ENCODE measurements around the gene NTRK3.
A peak's percentile ranks its signal among the peaks of the same experiment; 100 is the strongest.
"Not testable (repeated sequence)": the region's sequence is repeated elsewhere in the genome, so short reads cannot be mapped to it uniquely, and the experiment has no call there.

The NTRK3 gene

DNA sequence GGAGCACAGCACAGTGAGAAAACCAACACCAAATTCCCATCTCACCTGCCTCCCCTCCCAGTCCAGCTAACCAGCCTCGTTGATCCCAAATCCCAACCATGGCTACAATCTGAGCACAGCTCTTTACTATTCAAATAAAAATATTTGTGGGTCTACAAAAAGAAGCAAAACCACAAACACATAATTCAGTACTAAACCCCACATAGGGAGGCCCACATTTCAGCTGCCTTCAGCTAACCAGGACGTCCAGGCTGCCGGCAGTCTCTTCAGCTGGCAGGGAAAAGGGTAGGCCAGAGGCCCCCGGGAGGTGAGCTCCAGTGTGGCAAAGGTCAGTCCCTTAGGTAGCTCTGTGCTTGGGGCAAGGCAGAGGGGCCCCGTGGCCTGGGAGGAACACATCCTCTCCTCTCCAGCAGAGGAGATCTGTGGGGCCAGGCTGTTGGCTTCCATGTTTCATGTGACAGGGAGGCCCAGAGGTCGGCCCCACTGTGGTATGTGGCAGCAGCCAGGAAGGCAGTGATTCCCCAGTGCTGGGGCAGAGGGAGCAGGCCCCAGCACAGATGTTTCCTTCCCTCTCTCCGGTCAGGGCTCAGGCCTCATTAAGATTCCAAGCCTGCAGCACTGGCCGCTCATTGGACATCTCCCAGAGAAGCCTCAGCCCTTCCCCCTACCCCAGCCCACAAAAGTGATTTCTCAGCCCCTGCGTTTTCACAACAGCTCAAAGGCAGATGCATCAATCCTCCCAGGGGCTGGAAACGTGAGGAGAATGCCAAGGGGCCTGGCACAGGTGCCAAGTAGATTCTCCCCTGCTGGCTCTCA, 381.4 kb downstream of the NTRK3 start:
- peak; percentile 63 for DNase-seq (ENCODE audit: low spot score)

DNA sequence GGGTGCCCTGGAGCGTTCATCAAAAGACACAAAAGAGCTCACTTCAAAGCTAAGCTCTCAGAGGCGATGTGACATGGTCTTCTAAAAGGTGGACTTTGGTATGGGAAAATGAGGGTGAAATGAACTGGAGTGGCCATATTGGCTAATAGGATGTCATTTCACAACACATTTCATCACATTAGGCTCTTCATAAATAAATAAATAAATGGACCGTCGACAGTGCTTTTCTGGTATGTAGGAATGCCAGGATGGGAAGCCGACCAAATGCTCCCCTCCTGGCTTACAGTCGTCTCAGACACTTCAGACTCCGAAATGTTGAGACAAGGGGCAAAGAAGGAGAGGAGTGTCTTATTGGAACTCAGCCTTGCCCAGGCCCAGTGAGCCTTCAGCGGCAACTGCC, 383.0 kb downstream of the NTRK3 start:
- DNase-seq (ENCODE audit: low spot score), result no peak

DNA sequence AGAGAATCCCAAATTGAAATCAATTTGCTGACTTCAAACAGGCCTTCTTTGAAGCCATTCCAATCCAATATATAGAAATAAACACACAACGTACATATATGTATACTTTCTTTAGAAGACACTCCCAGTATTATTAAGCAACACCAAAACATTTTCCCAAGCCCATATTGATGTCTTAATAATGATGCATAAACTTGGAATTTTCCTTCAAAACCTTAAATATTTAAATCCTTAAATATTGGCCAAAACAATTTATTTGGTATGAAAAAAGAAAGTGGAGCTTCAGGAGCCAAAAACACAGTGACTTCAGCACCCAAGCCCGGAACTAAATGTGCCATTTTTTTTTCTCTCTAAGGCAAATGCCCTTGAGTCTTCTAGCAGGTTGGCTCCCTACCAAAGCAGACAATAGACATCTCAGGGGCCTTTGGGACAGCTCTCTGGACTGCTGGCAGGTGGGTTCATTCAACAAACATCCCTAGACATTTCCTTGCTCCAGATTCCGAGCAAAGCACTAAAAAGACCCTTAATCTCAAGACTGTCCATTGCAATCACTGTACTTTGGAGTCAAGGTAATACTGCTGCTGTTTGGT, 384.7 kb downstream of the NTRK3 start:
- DNase-seq (ENCODE audit: low spot score), result peak; percentile 15

DNA sequence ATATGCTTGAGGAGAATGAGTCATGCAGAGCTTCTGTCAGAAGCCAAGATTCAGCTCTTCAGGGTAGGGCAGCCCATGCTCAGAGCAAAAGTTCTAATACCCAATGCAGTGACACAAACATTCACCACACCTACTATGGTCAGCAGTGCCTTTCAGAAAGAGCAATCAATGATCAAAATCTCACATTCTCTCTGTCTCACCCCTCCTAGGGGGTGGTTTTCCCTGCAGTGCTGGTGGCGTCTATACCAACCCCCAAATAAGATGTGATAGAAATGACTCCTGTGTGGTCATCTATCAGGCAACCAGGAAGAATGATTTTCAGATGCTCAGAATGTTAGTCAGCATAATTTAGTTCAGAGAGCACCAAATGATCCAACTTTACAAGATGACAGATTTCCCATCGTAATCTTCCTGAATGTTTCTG, 385.3 kb downstream of the NTRK3 start:
- no peak for DNase-seq (ENCODE audit: low spot score)

DNA sequence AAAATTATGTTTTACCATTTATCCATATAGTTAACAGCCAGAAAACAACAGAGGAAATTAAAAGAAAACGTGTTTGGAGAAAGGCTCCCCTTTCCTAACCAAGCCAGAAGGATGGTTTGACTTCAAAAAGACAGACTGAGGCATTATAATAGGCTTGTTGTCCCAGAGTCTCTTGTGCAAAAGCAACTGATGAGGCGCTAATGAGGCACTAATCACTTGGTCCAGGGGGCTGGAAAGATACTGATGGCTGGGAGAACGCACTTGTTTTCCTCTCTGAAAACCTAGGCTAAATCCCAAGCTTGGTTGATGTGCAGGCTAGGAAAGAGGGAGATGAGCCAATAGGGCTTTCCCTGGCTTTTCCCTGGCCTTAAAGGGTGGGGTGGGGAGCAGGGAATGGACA, 389.6 kb downstream of the NTRK3 start:
- no peak for DNase-seq (ENCODE audit: low spot score)

DNA sequence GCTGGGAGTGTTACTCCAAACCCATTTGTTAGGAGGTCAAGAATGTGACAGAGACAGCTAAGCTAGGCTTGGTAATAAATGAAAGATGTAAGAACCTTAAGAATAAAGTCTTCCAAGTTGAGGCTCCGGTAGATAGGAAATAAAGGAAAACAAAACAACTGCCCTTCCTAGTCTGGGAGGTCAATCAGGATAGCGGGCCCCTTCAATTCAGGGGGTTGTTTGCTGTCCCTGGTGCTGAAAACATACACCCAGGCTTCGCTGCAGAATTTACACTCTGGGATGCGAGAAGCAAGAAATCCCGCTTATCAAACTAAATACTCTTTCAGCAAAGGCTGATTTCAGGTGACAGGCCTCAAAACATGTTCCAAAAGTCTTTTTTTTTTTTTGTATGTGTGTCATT, 393.4 kb downstream of the NTRK3 start:
- DNase-seq (ENCODE audit: low spot score), result no peak

DNA sequence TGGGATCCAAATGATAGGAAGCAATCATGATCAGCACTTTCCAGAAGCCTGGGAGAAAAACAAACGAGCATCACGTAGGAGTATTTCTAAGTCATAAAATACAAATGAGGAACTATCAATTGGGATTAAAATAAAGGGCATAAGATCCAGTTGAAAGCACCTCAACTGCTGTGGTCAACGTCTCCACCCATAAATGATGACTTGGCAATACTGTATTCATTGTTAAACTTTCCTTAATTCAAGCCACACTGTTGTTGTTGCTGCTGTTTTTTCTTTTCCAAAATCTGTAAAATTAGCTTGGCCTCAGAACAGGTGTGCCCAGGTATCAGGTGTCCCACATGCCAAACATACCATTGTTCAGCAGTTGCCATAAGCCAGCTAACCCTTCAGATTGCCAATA, 395.8 kb downstream of the NTRK3 start:
- no peak for DNase-seq (ENCODE audit: low spot score)

DNA sequence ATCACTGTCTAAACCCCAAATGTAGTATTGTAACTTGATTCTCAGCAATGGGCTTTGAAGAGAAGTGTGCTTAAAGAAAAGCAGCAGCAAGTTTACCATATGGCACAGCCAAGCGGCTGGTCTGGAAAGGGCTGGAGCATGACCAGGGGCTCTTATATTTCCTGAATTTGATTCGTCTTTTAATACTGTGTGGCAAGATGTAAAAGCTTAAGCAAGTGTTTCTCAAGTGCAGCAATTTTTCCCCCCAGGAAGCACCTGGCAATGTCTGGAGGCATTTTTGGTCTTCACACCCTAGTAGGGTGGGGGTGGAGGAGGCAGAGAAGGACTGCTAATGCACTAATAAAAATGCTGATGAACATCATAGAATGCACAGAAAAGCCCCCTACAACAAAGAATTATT, 397.9 kb downstream of the NTRK3 start:
- no peak for DNase-seq (ENCODE audit: low spot score)

DNA sequence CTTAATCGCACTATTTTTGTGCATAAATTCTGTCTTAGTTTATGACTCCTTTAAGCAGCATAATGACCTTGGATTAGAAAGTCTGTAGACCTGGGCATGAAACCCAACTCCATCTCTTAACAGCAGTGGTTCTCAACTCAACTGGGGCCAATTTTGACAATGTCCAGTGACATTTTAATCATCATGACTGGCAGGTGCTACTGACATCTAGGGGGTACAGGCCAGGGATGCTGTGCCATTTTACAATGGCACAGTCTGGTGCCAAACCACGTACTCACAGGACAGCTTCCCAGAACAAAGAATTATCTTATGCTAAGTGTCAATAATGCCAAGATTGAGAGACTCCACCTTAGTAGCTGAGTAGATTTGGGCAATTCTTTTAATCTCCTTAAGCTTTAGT, 405.0 kb downstream of the NTRK3 start:
- no peak for DNase-seq (ENCODE audit: low spot score)

DNA sequence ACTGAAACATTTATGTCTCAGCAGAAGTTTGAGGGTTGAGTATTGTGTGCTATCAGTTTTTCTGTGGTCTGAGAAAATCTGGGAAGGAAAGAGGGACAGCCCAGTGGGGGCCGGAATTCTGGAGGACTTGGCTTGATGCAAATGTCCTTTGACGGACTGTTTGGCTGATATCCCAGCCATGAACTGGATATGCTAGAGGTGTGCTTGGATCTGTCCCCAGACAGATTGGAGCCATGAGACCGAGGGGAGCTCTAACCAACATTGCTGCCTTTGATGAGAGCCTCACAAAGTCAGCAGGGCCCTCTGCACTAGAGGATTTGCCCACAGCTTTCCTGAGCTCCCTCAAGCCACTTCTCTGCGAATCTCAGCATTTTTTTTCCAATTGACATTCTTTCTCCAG, 405.6 kb downstream of the NTRK3 start:
- DNase-seq (ENCODE audit: low spot score), result no peak

DNA sequence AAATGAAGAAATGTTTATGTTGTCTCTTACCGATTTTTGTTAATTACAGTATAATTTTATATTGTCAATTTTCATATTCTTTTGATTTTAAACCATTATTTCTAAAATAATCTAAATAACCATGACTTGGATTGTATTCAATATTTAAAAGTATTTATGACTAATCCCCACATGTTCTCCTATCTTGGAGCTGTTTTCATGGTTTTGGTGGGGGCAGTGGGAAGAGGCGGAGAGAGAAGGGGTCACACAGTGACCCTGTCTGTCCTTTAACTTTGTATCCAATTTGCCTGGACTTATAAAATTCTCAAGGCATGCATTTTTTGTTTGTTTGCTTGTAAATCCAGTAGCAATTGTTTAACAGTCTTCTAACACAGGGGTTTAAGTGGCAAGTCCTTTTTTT, 407.4 kb downstream of the NTRK3 start:
- no peak for DNase-seq (ENCODE audit: low spot score)

DNA sequence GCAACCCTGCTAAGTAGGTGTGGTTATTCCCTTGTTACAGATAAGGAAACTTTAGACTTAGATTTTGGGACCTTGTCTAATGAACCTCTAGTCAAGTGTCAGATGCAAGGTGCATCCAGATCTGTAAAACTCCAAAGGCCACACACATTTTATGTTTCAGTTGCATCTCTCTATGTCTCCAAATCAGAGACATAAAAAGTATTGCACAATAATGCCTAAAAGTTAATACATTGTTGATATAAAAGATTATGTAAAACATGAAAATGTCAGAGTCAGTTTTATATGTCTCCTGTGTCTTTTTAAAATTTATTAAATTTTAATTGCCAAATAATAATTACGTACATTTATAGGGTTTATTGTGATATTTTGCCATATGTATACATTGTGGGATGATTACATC, 408.5 kb downstream of the NTRK3 start:
- DNase-seq (ENCODE audit: low spot score), result no peak

DNA sequence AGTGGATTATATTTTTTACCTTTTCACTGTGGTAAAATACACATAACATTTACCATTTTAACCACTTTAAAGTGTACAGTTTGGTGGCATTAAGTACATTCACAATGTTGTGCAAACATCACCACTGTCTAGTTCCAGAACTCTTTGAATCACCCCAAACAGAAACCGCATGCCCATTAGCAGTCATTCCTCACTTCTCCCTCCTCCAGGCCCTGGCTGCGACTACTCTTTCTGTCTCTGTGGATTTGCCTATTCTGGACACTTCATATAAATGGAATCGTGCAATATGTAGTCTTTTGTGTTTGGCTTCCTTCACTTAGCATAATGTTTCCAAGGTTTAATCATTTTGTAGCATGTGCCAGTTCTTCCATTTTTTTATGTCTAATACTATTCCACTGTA, 409.8 kb downstream of the NTRK3 start:
- no peak for DNase-seq (ENCODE audit: low spot score)

DNA sequence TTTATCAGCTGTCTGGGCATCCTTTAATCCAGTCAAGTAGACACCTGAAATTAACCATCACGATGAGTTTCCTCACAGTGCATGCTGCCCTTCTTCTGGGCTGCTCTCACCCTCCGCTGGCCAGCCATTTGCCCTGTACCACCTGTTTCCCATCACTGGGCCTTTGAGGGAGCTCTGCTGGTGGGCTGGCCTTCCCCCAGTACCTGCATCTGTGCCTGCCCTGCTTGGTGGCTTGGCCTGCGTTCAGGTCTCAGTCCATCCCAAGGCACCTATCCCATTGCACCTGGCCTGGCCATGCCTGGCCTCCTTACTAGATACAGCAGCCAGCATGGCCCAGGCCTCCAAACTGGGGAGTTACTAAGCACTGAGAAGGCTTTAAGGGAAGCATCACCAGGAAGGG, 413.2 kb downstream of the NTRK3 start:
- DNase-seq (ENCODE audit: low spot score), result no peak

DNA sequence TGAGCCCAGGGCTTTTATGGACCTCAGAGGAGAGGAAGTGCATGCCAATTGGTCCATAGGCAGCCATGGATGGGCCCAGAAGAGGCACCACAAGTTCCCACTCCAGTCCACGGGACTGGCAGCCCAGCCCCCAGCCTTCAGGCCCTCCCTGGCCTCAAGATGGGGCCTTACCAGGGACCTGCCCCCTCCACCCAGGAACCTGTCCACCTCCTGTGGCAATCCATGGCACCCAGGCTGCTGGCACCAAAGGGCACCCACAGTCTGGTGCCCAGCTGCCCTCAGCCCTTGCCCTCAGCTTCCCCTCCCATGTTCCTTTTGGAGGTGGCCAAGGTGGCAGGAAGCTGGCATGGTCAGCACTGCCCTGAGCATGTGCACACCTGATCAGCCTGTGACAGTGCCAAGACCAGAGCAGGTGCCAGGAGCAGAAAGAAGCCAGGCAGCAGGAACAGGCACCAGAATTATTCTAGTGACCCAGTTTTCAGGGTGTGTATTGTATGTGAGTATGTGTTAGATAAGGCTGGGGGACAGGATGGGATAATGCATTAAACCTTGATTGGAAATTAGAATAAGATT, 415.0 kb downstream of the NTRK3 start:
- no peak for DNase-seq (ENCODE audit: low spot score)

DNA sequence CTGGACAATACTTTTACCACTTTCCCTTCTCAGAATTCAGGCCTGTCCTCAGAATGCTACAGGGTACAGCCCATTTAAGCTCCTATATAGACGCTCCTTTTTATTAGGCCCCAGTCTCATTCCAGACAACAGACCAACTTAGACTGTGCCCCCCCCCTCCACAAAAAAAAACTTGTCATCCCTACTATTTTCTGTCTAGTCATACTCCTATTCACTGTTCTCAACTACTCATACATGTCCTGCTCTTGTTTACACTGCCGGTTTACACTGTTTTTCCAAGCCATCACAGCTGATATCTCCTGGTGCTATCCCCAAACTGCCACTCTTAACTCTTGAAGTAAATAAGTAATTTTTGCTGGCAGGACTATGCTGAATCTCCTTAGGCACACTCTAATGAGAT, 420.7 kb downstream of the NTRK3 start:
- not testable (repeated sequence) for DNase-seq (ENCODE audit: low spot score)

DNA sequence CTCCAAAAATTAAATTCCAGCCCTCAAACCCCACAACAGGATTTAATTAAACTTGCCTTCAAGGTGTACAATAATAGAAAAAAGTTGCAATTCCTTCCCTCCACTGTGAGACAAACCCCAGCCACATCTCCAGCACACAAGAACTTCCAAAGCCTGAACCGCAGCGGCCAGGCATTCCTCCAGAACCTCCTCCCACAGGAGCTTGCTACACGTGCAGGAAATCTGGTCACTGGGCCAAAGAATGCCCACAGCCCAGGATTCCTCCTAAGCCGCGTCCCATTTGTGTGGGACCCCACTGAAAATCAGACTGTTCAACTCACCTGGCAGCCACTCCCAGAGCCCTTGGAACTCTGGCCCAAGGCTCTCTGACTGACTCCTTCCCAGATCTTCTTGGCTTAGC, 423.2 kb downstream of the NTRK3 start:
- DNase-seq (ENCODE audit: low spot score), result not testable (repeated sequence)

DNA sequence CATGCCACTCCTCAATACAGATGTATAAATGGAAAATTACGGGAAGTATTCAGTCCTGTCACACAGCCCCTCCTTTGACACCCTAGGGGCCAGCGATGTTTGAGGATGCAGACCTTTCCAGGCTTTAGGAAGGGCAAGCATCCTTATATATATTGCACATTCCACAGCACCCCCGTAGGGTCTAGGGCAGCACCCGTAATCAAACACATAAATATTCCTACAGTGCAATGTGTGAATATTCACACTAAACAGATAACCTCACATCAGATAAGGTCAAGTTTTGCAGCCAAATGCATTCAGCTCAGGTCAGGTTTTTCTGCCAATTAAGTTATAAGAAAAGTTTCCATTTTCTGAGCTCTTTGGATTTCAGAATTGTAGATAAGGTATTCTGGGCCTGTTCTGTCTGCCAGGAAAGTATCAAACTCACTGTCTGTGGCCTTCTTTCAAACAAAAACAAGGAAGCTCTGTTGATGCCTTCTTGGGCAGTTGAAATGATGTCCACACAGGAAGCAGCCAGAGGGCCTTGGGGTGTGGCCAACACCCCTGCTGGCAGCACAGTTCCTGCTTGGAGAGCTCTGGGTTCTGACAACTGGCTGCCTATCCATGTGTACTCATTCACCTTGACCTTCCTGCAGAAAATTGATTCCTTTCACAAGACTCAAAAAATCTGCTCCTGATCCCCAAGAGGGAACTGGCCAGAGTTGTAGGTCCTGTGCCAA, 427.0 kb downstream of the NTRK3 start:
- peak; percentile 3 for DNase-seq (ENCODE audit: low spot score)

DNA sequence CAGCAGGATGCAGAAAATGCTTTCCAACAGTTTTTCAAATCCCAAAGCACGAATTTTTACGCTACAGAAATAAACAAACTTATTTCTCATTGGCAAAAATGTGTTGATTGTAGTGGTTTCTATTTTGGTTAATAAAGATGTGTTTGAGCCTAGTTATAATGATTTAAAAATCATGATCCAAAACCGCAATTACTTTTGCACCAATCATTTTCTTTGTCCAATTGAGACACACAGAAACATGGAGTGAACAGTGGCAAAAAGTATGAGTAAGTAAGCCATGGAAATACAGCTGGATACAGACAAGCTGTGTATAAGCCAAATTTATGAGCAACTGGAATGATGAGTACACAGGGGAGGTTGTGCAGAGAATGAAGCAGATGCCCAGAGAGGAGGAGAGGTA, 427.9 kb downstream of the NTRK3 start:
- no peak for DNase-seq (ENCODE audit: low spot score)

DNA sequence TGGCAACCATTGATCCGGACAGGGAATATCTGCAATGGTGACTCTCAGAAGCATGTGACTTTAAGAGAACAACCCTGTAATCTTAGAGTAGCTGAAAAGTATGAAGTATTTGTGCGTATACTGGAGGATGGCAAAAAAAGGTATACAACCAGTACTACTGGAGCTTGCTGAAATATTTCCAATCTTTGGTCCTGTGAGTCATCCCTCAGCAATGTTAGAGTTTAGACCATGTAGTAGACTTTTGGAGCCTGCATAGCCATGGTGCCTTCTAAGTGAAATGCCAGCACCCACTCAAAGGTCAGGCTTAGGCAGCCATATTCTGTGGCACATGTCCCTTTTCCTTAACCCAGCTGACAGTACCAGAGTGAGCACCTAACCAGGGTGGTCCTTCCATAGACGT, 429.4 kb downstream of the NTRK3 start:
- no peak for DNase-seq (ENCODE audit: low spot score)

DNA sequence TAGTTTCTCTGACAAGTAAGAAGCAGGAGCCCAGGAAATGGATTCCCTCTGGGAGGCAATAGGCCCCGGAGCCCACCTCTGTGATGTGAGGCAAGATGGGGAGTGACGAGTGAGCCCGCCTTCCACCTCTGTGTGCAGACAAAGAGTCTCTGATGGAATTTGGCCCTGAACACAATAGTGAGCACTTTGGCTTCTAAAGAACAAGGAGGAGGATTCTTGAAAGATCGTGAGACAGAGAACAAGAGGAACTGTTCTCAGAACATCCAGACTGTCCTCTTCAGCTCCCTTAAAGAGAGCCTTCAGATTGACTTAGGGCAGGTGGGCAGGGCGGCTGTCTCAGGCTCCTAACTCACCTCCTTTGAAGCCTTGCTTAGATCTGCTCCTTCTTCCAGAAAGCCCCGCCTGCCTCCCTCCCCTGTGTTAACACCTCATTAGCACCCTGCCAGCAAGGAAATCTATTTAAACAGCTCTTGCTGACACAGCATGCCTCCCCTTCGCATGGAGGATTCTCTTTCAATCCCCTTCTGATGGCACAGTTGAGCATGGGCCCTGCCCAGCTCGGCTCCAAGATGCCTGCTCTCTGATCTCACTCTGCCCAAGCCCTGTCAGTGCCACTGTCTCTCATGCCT, 430.3 kb downstream of the NTRK3 start:
- no peak for DNase-seq (ENCODE audit: low spot score)

DNA sequence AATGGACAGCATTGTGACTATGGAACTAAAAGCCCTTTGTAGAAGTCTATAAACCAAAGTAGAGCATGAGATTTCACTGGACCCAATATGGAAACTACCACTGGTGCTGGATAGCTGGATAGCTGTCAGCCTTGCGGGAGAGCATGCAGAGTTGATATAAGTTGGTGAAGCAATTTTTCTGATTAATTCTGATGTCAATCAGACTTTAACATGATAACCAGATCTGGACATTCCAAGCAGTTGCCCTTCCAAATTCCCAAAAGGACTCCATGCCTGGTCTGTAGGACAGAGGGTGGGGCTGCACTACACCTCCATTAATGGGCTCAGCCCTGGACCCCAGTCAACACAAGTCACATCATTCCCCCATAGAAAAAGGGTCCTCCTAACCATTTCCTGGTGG, 437.8 kb downstream of the NTRK3 start:
- DNase-seq (ENCODE audit: low spot score), result no peak
